ENCODE results near the gene ARHGEF39.

The ARHGEF39 gene

DNA sequence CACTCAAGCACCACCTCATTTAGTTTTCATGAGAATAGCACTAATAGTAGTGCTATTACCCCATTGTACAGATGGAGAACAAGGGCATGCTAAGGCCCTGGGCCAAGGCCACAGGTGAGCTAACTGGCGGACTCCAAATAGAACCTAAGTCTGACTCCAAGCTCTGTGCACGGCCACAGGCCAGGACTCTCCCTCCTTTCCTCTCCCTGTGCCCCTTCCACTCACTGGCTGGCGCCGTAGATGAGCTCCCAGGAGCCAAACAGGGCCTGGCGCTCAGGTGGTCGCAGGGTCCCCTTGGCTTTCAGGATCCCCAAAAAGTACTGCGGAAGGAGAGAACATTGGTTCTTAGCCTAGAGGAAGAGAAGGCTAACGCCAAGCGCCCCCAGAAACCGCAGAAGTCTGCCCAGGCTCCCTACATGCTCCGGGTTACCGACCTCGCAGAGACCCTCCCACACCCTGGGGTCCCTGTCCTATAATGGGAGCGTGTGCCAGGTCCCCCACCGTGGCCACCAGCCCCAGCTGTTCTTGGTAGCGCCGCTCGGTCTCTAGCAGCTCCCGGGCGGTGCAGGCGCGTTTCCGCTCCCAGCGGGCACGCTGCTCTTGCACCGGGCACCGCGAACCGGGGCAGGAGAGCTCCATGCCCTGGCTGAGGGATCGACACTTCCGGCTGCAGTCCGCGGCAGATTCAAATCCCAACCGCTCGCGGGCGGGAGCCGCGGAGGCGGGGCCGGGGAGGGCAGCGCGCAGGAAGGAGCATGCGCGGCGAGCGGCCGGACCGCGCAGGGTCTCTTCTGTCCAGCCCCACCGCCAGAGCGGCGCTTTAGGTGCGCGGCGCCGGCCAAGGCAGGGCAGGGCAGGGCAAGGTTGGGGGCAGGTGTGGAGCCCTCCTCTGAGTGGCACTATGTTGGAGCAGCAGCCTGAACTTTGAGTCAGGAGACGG lies at the start of gene ARHGEF39:
TSS of gene ARHGEF39 (minus strand) at position 665 of the 940 bp plus-strand sequence. CDS start at position 639, 26 bp downstream.
- peak; percentile 89 for DNase-seq

GRCh38 chr9:35714123-35714522 lies 49.1 kb upstream of the ARHGEF39 start:
- no peak for DNase-seq

DNA sequence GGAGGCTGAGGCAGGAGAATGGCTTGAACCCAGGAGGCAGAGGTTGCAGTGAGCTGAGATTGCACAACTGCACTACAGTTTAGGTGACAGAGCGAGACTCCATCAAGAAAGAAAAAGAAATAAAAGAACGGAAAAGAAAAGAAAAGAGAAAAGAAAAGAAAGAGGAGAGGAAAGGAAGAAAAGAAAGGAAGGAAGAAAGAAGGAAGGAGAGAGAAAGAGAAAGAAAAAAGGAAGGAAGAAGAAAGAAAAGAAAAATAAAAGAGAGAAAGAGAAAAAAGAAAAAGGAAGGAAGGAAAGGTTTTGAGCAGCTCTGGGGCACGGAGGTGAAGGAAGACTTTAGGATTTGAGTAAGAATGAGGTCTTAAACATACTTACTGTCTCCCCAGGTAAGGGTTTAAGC lies 48.6 kb upstream of the ARHGEF39 start:
- no peak for DNase-seq

GRCh38 chr9:35712762-35713400 lies 47.9 kb upstream of the ARHGEF39 start:
- DNase-seq: no peak

GRCh38 chr9:35711501-35712428 lies 46.8 kb upstream of the ARHGEF39 start:
- DNase-seq: no peak

GRCh38 chr9:35710818-35711500 lies 46.0 kb upstream of the ARHGEF39 start:
- DNase-seq: no peak

DNA sequence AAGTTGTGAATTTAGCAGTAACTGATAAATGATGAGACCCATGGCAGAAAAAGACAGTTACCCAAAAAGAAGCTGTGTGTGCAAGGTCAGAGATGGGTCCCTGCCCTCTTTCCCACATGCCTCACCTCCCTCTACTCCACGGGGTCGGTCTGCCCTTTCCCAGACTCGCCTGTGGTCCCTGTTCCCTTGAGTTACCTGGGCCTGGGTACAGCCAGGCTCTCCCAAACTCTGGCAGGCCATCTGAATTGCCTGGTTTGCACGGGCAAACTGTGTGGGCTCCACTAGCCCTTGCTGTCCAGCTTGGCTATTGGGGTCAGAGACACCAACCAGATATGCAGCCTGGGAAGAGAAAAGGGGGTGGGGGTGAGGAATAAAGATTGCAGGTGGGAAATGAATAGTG lies 43.2 kb upstream of the ARHGEF39 start:
- no peak for DNase-seq

DNA sequence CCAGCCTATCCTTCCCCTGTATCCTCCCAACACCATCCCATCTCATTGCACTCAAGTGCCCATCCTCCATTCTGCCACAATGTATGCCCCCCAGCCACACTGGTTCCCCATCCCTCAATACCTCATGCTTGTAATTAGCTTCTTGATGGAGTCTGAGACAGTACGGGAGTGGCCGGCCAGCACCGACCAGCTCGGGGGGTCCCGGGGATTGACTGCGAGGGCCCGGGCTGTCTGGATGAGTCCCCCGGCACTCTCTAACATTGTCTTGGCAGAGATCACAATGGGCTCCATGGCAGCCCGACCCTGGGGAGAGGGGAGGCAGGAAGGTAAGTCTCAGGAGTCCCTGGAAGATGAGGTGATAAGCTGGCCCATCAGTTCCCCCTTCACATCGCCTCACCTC lies 42.0 kb upstream of the ARHGEF39 start:
- no peak for DNase-seq

DNA sequence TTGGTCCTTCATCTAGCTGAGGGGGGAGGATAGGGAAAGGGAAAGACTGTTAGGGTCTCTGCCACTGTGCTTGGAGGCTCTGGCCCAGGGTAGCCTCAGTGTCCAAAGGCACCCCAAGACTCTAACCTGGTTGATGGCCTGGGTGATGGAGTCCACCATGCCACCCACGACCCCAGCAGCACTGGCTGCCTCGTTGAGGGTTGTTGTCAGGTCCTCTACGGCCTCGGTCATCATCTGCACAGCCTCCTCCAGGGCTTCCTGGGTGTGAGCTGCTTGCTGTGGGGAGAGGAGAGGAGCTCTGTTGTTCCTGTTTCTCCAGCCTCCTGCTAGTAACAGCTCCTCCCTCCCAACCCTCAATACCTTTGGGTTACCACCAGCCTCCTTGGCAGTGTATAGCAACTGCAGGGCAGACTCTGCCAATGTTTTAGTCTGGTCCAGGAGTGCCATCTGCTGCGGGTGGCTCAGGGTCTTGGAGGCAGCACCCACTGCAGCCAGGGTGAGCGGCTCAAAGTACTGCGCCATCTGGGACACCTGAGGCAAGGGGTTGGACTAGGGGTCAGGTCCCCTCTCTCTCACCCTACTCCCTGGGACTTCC lies 40.9 kb upstream of the ARHGEF39 start:
- DNase-seq: no peak

- no peak for DNase-seq
These were observed 40.4 kb upstream of the ARHGEF39 start for GRCh38 chr9:35705372-35705771.

DNA sequence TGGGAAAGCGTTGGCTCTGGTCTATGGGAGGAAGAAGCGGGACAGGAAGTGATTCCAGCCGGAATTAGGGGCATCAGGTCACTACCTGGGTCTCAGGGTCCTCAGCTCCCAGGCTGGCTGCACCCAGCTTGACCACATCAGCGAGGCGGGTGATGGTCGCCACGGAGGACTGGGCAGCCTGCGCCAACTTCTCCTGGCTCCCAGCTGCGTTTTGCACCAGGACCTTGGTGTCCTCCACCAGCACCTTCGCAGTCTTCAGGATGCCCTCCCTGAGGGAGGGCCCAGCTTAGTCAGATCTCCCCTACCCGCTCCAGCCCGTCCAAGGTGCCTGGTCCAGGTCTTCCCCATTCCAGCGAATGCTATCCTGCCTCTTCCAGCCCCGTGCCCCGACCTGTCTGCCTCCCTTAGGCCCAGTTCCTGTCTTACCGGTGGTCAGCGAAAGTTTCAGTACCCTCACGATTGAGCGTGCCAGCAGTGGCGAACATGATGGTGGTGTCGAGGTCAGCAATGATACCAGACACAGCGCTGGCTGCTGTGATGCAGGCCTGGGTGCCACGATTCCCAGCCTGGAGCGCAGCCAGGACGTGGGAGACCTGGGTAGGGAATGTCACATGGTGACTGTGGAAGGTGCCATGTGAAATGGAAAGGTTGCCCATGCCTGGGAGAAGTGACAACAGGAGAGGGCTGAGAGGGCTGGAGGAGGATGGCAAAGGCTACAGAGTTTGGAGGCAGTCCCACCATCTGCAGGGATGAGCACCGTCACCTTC lies 39.1 kb upstream of the ARHGEF39 start:
- no peak for DNase-seq

DNA sequence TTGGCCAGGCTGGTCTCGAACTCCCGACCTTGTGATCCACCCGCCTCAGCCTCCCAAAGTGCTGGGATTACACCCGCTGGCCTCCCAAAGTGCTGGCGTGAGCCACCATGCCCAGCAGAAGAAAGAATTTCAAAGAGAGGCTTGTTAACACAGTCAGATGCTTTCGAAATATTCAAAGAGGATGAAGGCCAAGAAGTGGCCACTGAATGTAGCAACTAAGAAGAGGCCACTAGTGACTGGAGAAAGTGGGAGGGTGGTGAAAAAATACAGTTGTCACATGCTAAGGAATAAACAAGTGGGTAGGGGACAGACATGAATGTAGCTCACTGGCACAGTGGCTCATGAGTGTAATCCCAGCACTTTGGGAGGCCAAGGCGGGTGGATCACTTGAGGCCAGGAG lies 37.7 kb upstream of the ARHGEF39 start:
- DNase-seq: no peak

- DNase-seq: no peak
These were observed 35.9 kb upstream of the ARHGEF39 start for GRCh38 chr9:35700942-35701341.

GRCh38 chr9:35700031-35700430 lies 35.0 kb upstream of the ARHGEF39 start:
- no peak for DNase-seq

DNA sequence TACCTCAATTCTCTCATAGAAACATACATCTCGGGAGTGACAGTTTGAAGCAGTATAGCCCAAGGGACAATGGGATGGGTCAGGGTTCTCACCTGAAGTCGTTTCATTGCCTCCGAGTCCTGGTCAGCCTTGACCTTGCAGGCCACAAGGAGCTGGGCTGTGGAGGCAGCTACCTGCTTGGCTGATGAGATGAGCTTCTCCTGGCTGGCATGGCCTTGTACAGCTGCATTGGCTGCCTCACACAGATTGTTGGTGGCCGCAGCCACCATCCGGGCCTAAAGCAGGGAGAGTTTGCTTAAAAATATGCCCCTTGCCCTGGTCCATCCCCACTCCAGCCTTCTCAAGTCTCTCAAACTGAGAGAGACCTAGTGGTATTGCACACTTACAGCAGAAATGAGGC lies 33.2 kb upstream of the ARHGEF39 start:
- DNase-seq: no peak

GRCh38 chr9:35697486-35697885 lies 32.5 kb upstream of the ARHGEF39 start:
- no peak for DNase-seq

DNA sequence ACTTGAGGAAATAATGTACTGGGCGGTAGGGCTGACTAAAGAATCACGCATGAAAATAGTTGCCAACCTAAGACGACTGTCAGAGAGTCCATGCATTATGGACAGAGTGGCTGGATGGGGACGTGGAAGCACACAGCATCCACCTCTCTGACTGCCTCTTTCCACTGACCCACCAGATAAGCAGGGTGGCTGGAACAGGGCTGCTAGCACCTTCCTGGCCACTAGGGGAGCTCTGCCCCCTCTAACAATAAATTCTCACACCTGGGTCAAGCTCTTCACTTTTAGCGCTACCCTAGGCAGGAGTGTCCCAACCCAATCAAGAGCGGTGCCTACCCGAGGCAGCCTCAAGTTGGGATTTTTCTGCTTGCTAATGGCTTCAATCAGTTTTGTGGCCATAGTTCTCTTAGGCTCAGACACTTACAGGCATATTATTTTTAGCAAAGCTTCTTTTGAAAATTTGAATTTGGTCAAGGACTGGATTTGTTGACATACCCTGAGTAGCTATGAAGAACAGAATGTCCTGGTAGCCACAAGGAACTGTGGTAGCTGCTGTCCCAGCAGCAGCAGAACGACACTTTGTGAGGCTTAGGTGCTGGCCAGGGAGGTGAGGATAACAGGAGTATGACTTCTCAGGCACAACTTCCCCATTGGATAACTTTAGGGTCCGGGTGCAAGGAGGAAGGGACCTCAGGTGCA lies 31.7 kb upstream of the ARHGEF39 start:
- peak; percentile 63 for DNase-seq

GRCh38 chr9:35695943-35696401 lies 31.0 kb upstream of the ARHGEF39 start:
- no peak for DNase-seq

DNA sequence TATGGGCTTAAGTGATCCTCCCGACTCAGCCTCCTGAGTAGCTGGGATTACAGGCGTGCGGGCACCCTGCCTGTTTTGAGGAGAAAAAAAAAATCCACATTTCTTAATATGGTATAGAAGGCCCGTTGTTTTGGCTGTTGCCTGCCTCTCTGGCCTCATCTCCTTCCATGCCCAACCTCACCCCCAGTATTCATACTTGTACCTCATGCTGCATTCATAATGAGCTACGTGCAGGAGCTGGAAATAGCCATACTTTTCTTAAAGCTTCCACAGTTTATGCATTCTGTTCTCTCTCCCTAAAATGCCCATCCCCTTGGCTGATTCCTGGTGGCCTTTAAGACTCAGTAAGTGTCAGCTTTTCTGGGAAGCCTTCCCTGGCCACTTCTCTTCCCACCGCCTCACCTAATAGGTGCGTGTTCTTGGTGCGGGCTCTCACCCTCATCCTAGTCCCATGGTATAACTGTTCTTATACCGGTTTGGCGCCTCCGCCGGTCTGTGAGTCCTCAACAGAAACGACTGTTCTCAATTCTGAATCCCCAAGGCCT lies 26.8 kb upstream of the ARHGEF39 start:
- DNase-seq: no peak

DNA sequence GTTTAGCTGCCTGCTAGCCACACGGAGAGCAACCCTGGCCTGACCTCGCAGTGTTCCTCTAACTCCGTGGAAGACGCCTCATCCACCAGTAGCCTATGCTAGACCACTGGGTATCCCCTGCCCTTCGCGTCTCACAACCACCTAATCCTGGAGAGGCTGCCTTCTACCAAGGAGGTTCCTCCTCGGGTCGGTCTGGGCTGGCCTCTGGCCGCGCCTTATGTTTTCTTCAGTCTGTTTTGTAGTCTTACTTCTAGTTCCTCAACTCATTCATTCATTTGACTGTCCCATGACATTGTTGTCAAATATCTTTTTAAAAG lies 26.3 kb upstream of the ARHGEF39 start:
- DNase-seq: no peak
